Activated naive CD4-positive, alpha-beta T cell treated with anti-CD3 and anti-CD28 coated beads for 36 hours (primary cell): Measurements from ENCODE around the gene DIP2C. TPM values are rescaled to one million over a fixed set of nuclear protein-coding genes. Genes with fewer than 3 reads are reported as not detected.
"Not testable (repeated sequence)": the region's sequence is repeated elsewhere in the genome, so short reads cannot be mapped to it uniquely, and the experiment has no call there.

ENCODE experiments used
- CTCF ChIA-PET: fragments of 350-600 bp; sonication (Branson Sonifier 250); formaldehyde crosslinking; loops from one replicate; lab custom pipeline; 2021; ENCODE audit warnings: antibody characterized with exemption; lab: Charles Lee
- DNase-seq: peaks from one replicate; pipeline ENCODE4 v3.0.0-alpha.2; 2020
- H3K27ac Mint-ChIP-seq: one replicate; pipeline ENCODE4 v1.8.0; 2021; ENCODE audit warnings: mild to moderate bottlenecking, mixed read lengths
- H3K27me3 Mint-ChIP-seq: one replicate; pipeline ENCODE4 v1.8.0; 2021; ENCODE audit warnings: low read depth, mixed read lengths
- H3K36me3 Mint-ChIP-seq: one replicate; pipeline ENCODE4 v1.8.0; 2021; ENCODE audit warnings: low read depth, mixed read lengths
- H3K4me1 Mint-ChIP-seq: one replicate; pipeline ENCODE4 v1.8.0; 2021; ENCODE audit warnings: low read depth, mixed read lengths
- H3K4me3 Mint-ChIP-seq: one replicate; pipeline ENCODE4 v1.8.0; 2021; ENCODE audit warnings: mild to moderate bottlenecking, moderate library complexity, mixed read lengths
- H3K9me3 Mint-ChIP-seq: one replicate; pipeline ENCODE4 v1.8.0; 2021; ENCODE audit warnings: mixed read lengths
- intact Hi-C: fragments of 100-400 bp; cut with micrococcal nuclease; formaldehyde crosslinking; loops from one replicate; pipeline ENCODE4 v1.15.1; 2023
- total RNA-seq, 2 experiments: library from RNA; stranded (reverse); gene quantifications; one replicate each; pipeline ENCODE4 v1.2.3, GENCODE V29; 2021

The DIP2C gene
- total RNA-seq, 2 experiments from 2014 or later: 0.67 to 0.91 TPM

- Mint-ChIP-seq H3K27ac (no peak overlapping the region), H3K36me3 (no peaks in the 10 kb centered on the region), H3K4me3 (no peak overlapping the region), H3K27me3 (no peaks in the 10 kb centered on the region), H3K9me3 (no peaks in the 10 kb centered on the region), H3K4me1 (no peaks in the 10 kb centered on the region)
- intact Hi-C loops: no loop called here
- CTCF ChIA-PET: no interaction called here
- no peak for DNase-seq
Measured at GRCh38 chr10:649445-649797, 40.0 kb downstream of the DIP2C start.

GRCh38 chr10:647019-647418 is 42.4 kb downstream of the DIP2C start:
- H3K4me3 Mint-ChIP-seq, H3K27ac Mint-ChIP-seq: not testable (repeated sequence)

GRCh38 chr10:646118-646524 is 43.3 kb downstream of the DIP2C start:
- no peak for DNase-seq
- no peaks in the 10 kb centered on the region for H3K4me1 Mint-ChIP-seq
- CTCF ChIA-PET: no interaction called here
- H3K27ac Mint-ChIP-seq: no peak overlapping the region
- no peak overlapping the region for H3K4me3 Mint-ChIP-seq
- H3K36me3 Mint-ChIP-seq: no peaks in the 10 kb centered on the region
- no peaks in the 10 kb centered on the region for H3K9me3 Mint-ChIP-seq
- intact Hi-C loops: no loop called here
- no peaks in the 10 kb centered on the region for H3K27me3 Mint-ChIP-seq

More at GRCh38 chr10:647019-647418, 42.4 kb downstream of the DIP2C start:
- H3K4me1 Mint-ChIP-seq, CTCF ChIA-PET, H3K27me3 Mint-ChIP-seq, H3K36me3 Mint-ChIP-seq, H3K9me3 Mint-ChIP-seq, DNase-seq, intact Hi-C loops: not testable (repeated sequence)

- Mint-ChIP-seq H3K4me3 (no peak overlapping the region), H3K27ac (no peak overlapping the region), H3K9me3 (no peaks in the 10 kb centered on the region), H3K36me3 (no peaks in the 10 kb centered on the region), H3K4me1 (no peaks in the 10 kb centered on the region), H3K27me3 (no peaks in the 10 kb centered on the region)
- no peak for DNase-seq
- intact Hi-C loops: no loop called here
- CTCF ChIA-PET: no interaction called here
Measured at GRCh38 chr10:644943-645334, 44.5 kb downstream of the DIP2C start.

- H3K27me3 Mint-ChIP-seq: no peaks in the 10 kb centered on the region
- no peaks in the 10 kb centered on the region for H3K4me1 Mint-ChIP-seq
- no peak for DNase-seq
- H3K9me3 Mint-ChIP-seq: no peaks in the 10 kb centered on the region
- intact Hi-C loops: no loop called here
- H3K4me3 Mint-ChIP-seq: no peak overlapping the region
- no peaks in the 10 kb centered on the region for H3K36me3 Mint-ChIP-seq
- H3K27ac Mint-ChIP-seq: no peak overlapping the region
- CTCF ChIA-PET: no interaction called here
Measured at GRCh38 chr10:644076-644942, 45.2 kb downstream of the DIP2C start.

- Mint-ChIP-seq H3K27me3 (peaks cover 5% of the 10 kb centered on the region), H3K36me3 (no peaks in the 10 kb centered on the region), H3K9me3 (no peaks in the 10 kb centered on the region), H3K4me3 (no peak overlapping the region), H3K4me1 (no peaks in the 10 kb centered on the region), H3K27ac (no peak overlapping the region)
- CTCF ChIA-PET: no interaction called here
- DNase-seq: no peak
- intact Hi-C loops: no loop called here
Measured at GRCh38 chr10:642186-642890, 47.1 kb downstream of the DIP2C start.

GRCh38 chr10:641149-642010 is 48.1 kb downstream of the DIP2C start:
- Mint-ChIP-seq H3K27ac (no peak overlapping the region), H3K4me1 (no peaks in the 10 kb centered on the region), H3K9me3 (no peaks in the 10 kb centered on the region), H3K36me3 (no peaks in the 10 kb centered on the region), H3K27me3 (peaks cover 10% of the 10 kb centered on the region), H3K4me3 (no peak overlapping the region)
- CTCF ChIA-PET: no interaction called here
- DNase-seq: no peak
- intact Hi-C loops: no loop called here

- CTCF ChIA-PET: no interaction called here
- DNase-seq: no peak
- Mint-ChIP-seq H3K9me3 (no peaks in the 10 kb centered on the region), H3K4me1 (no peaks in the 10 kb centered on the region), H3K4me3 (no peak overlapping the region), H3K27ac (no peak overlapping the region), H3K27me3 (peaks cover 12% of the 10 kb centered on the region), H3K36me3 (no peaks in the 10 kb centered on the region)
- intact Hi-C loops: no loop called here
Measured at GRCh38 chr10:640673-641045, 48.8 kb downstream of the DIP2C start.

GRCh38 chr10:639751-640672 is 49.5 kb downstream of the DIP2C start:
- Mint-ChIP-seq H3K4me1 (no peaks in the 10 kb centered on the region), H3K27me3 (peaks cover 12% of the 10 kb centered on the region), H3K27ac (no peak overlapping the region), H3K9me3 (no peaks in the 10 kb centered on the region), H3K4me3 (no peak overlapping the region), H3K36me3 (no peaks in the 10 kb centered on the region)
- CTCF ChIA-PET: no interaction called here
- DNase-seq: no peak
- intact Hi-C loops: no loop called here

- no peak overlapping the region for H3K27ac Mint-ChIP-seq
- H3K4me3 Mint-ChIP-seq: no peak overlapping the region
- no peaks in the 10 kb centered on the region for H3K36me3 Mint-ChIP-seq
- CTCF ChIA-PET: no interaction called here
- H3K9me3 Mint-ChIP-seq: no peaks in the 10 kb centered on the region
- no peaks in the 10 kb centered on the region for H3K4me1 Mint-ChIP-seq
- intact Hi-C loops: no loop called here
- no peak for DNase-seq
- peaks cover 15% of the 10 kb centered on the region for H3K27me3 Mint-ChIP-seq
Measured at GRCh38 chr10:639001-639750, 50.3 kb downstream of the DIP2C start.

GRCh38 chr10:637771-638195 is 51.7 kb downstream of the DIP2C start:
- intact Hi-C loops: no loop called here
- H3K27ac Mint-ChIP-seq: no peak overlapping the region
- H3K4me1 Mint-ChIP-seq: no peaks in the 10 kb centered on the region
- no peaks in the 10 kb centered on the region for H3K9me3 Mint-ChIP-seq
- no peak for DNase-seq
- CTCF ChIA-PET: interaction anchor here (0.7 kb wide), 1 partner anchor 675 kb away, joined by 3 read pairs; no protein-coding TSS in a partner anchor
- peaks cover 15% of the 10 kb centered on the region for H3K27me3 Mint-ChIP-seq
- no peak overlapping the region for H3K4me3 Mint-ChIP-seq
- no peaks in the 10 kb centered on the region for H3K36me3 Mint-ChIP-seq
